Vagina (tissue), 2 donors: ENCODE results near the gene PPP1R12C.

Source experiments
- CTCF ChIP-seq, 3 experiments: fragments of 450-650 bp in 2 of 3; fragments of 200-600 bp in 1 of 3; sonication (generic) in 1 of 3; IDR thresholded peaks; one replicate each; pipeline ENCODE4 v1.5.1; 2017 to 2019; ENCODE audit warnings: antibody characterized with exemption in 3 of 3, mild to moderate bottlenecking in 2 of 3, moderate library complexity in 2 of 3
- POLR2A ChIP-seq, 2 donors: fragments of 450-650 bp; IDR thresholded peaks; one replicate each; pipeline ENCODE4 v1.6.1; 2017; ENCODE audit warnings: antibody characterized with exemption in 2 of 2, mild to moderate bottlenecking in 2 of 2, moderate library complexity in 2 of 2

- TF ChIP-seq POLR2A (IDR thresholded peaks at IDR 0.05) = no peak
- TF ChIP-seq CTCF (IDR thresholded peaks at IDR 0.05) = no peak
These were observed 19.1 kb upstream of the PPP1R12C start for GRCh38 chr19:55136399-55137102.
